ENCODE measurements around the gene GPR108. TPM values are rescaled to one million over a fixed set of nuclear protein-coding genes. Genes with fewer than 3 reads are reported as not detected.
"Not testable (repeated sequence)": the region's sequence is repeated elsewhere in the genome, so short reads cannot be mapped to it uniquely, and the experiment has no call there.

The GPR108 gene
- total RNA-seq, 4 donors from 2014 or later: 57.1 to 80.0 (median 66.9) TPM

GRCh38 chr19:6774821-6775707, 37.7 kb upstream of the GPR108 start:
- intact Hi-C loops (cut with DNase I; ENCODE audit: low total_unique reads): no loop called here
- 74 to 85% methylated on average over 11 of the region's 11 CpGs for WGBS, 2 donors
- no peak for TF ChIP-seq CTCF (IDR thresholded peaks at IDR 0.05)
- no peak for TF ChIP-seq POLR2A (IDR thresholded peaks at IDR 0.05)
- no peak overlapping the region for H3K4me3 ChIP-seq (ENCODE audit: low read depth, poor library complexity, severe bottlenecking)
- no peak for DNase-seq (ENCODE audit: low spot score in 2 of 2)

- DNase-seq (ENCODE audit: low spot score in 2 of 2): no peak
- WGBS, 2 donors: 52% methylated on average over 8 of the region's 8 CpGs
Observed at GRCh38 chr19:6773323-6773931, 36.0 kb upstream of the GPR108 start.

GRCh38 chr19:6772866-6773322, 35.5 kb upstream of the GPR108 start:
- intact Hi-C loops (cut with DNase I; ENCODE audit: low total_unique reads): no loop called here
- TF ChIP-seq CTCF (IDR thresholded peaks at IDR 0.05) (no peak), POLR2A (IDR thresholded peaks at IDR 0.05) (no peak)
- H3K4me3 ChIP-seq (ENCODE audit: low read depth, poor library complexity, severe bottlenecking): peak overlapping the region; percentile 22
- WGBS, 2 donors: 61 to 70% methylated on average over 6 to 8 of the region's 14 CpGs
- no peak for DNase-seq (ENCODE audit: low spot score in 2 of 2)

More at GRCh38 chr19:6773323-6773931, 36.0 kb upstream of the GPR108 start:
- intact Hi-C loops (cut with DNase I; ENCODE audit: low total_unique reads): no loop called here
- TF ChIP-seq POLR2A (IDR thresholded peaks at IDR 0.05) (no peak), CTCF (IDR thresholded peaks at IDR 0.05) (no peak)
- no peak overlapping the region for H3K4me3 ChIP-seq (ENCODE audit: low read depth, poor library complexity, severe bottlenecking)

GRCh38 chr19:6772028-6772865, 34.9 kb upstream of the GPR108 start, which contains the start of gene VAV1:
VAV1 (plus strand) TSS chr19:6772708; CDS start chr19:6772808, 100 bp downstream.
- TF ChIP-seq POLR2A (IDR thresholded peaks at IDR 0.05) (no peak), CTCF (IDR thresholded peaks at IDR 0.05) (no peak)
- WGBS, 2 donors: 51 to 54% methylated on average over 21 to 23 of the region's 25 CpGs
- H3K4me3 ChIP-seq (ENCODE audit: low read depth, poor library complexity, severe bottlenecking): peak within 1 kb of the TSS; percentile 22
- DNase-seq (ENCODE audit: low spot score in 2 of 2): peak in 1 of 2 donors; percentile 90
- intact Hi-C loops (cut with DNase I; ENCODE audit: low total_unique reads): no loop called here

- intact Hi-C loops (cut with DNase I; ENCODE audit: low total_unique reads); DNase-seq (ENCODE audit: low spot score in 2 of 2); H3K4me3 ChIP-seq (ENCODE audit: low read depth, poor library complexity, severe bottlenecking): not testable (repeated sequence)
- 90 to 93% methylated on average over 7 of the region's 7 CpGs for WGBS, 2 donors
Observed at GRCh38 chr19:6771648-6772027, 34.3 kb upstream of the GPR108 start.
